BJ (cell line): ENCODE measurements around the gene NPAT. TPM values are rescaled to one million over a fixed set of nuclear protein-coding genes. Genes with fewer than 3 reads are reported as not detected.
"Not testable (repeated sequence)": the region's sequence is repeated elsewhere in the genome, so short reads cannot be mapped to it uniquely, and the experiment has no call there.

Experiments used
- CTCF ChIA-PET: fragments of 350-600 bp; formaldehyde crosslinking; extraction: SDS; loops from one replicate; lab custom pipeline; 2021; ENCODE audit warnings: antibody characterized with exemption, inconsistent platforms; lab: Yijun Ruan, JAX
- POLR2A ChIA-PET: fragments of 300-600 bp; sonication (Branson Sonifier 250); formaldehyde crosslinking; extraction: SDS; loops from one replicate; lab custom pipeline; 2021; ENCODE audit warnings: antibody characterized with exemption; lab: Charles Lee
- DNase-seq: peaks from one replicate; pipeline ENCODE4 v3.0.0-alpha.2; 2011; ENCODE audit warnings: low read depth
- H3K27me3 ChIP-seq: 2 replicates; pipeline ENCODE4 v1.6.0; 2011; ENCODE audit warnings: low read length; ENCODE audit not compliant: control insufficient read depth, insufficient read depth
- H3K36me3 ChIP-seq: 2 replicates; pipeline ENCODE4 v1.5.1; 2011; ENCODE audit warnings: low read length; ENCODE audit not compliant: control insufficient read depth, insufficient read depth
- H3K4me3 ChIP-seq: 2 replicates; pipeline ENCODE4 v1.5.1; 2011; ENCODE audit warnings: low read depth, mild to moderate bottlenecking, control low read depth, low read length
- CTCF ChIP-seq: IDR thresholded peaks from 2 replicates; pipeline ENCODE4 v1.5.1; 2011; ENCODE audit warnings: low read depth, mild to moderate bottlenecking, control low read depth, inconsistent platforms, low read length, moderate library complexity; ENCODE audit not compliant: insufficient read depth
- polyA plus RNA-seq: library from polyadenylated mRNA; depleted of rRNA; stranded (reverse); fragments of >200 nt; gene quantifications from 2 replicates; pipeline ENCODE4 v1.2.3, GENCODE V29; 2011

The NPAT gene
- polyA plus RNA-seq, 1 experiment, result 3.8 TPM

- H3K4me3 ChIP-seq, result no peak overlapping the region
- ChIA-PET POLR2A (no interaction called here), CTCF (interaction anchor here (0.7 to 1.0 kb wide), 2 partner anchors 12 to 1358 kb away, joined by 3 read pairs; no protein-coding TSS in a partner anchor)
- no peak for TF ChIP-seq CTCF
- DNase-seq, result no peak
- H3K27me3 ChIP-seq, result no peaks in the 10 kb centered on the region
- no peaks in the 10 kb centered on the region for H3K36me3 ChIP-seq
These were observed 93.7 kb downstream of the NPAT start for GRCh38 chr11:108128772-108129171.

- Histone ChIP-seq H3K36me3 (no peaks in the 10 kb centered on the region), H3K4me3 (no peak overlapping the region), H3K27me3 (no peaks in the 10 kb centered on the region)
- ChIA-PET POLR2A (no interaction called here), CTCF (interaction anchor here (0.6 kb wide), 1 partner anchor 96 kb away, joined by 3 read pairs; no protein-coding TSS in a partner anchor)
- no peak for DNase-seq
- TF ChIP-seq CTCF, result no peak
These were observed 97.3 kb downstream of the NPAT start for GRCh38 chr11:108125096-108125495.

- ChIA-PET CTCF (interaction anchor here (0.7 kb wide), 1 partner anchor 526 kb away, joined by 3 read pairs; no protein-coding TSS in a partner anchor), POLR2A (no interaction called here)
These were observed 100.2 kb downstream of the NPAT start for GRCh38 chr11:108122166-108122628.

GRCh38 chr11:108121274-108122155, 100.9 kb downstream of the NPAT start, which contains the start of gene ACAT1:
Gene ACAT1 (plus strand): TSS chr11:108121567. CDS start chr11:108121607, 40 bp downstream.
- DNase-seq, result no peak
- ChIA-PET POLR2A (no interaction called here), CTCF (interaction anchor here (0.7 kb wide), 2 partner anchors 106 to 231 kb away, joined by 4 read pairs; no protein-coding TSS in a partner anchor)
- no peaks in the 10 kb centered on the region for H3K27me3 ChIP-seq
- peak; percentile 25; the same call in 1 of the 2 replicates for TF ChIP-seq CTCF
- no peaks in the 10 kb centered on the region for H3K36me3 ChIP-seq
- peak within 1 kb of the TSS; percentile 54 for H3K4me3 ChIP-seq

More at GRCh38 chr11:108122166-108122628, 100.2 kb downstream of the NPAT start:
- no peak for DNase-seq
- Histone ChIP-seq H3K4me3 (peak overlapping the region; percentile 54), H3K27me3 (no peaks in the 10 kb centered on the region), H3K36me3 (no peaks in the 10 kb centered on the region)
- no peak for TF ChIP-seq CTCF

GRCh38 chr11:108120936-108121273, 101.5 kb downstream of the NPAT start:
- CTCF ChIA-PET, result interaction anchor here (0.7 kb wide), 2 partner anchors 106 to 230 kb away, joined by 4 read pairs; no protein-coding TSS in a partner anchor
- H3K36me3 ChIP-seq, POLR2A ChIA-PET, H3K27me3 ChIP-seq, DNase-seq: not testable (repeated sequence)
- peak overlapping the region; percentile 54 for H3K4me3 ChIP-seq
